HEK293 (cell line): ENCODE measurements around the gene PAK1.
"Not testable (repeated sequence)": the region's sequence is repeated elsewhere in the genome, so short reads cannot be mapped to it uniquely, and the experiment has no call there.

Experiments
- CTCF ChIP-seq: fragments of 450-650 bp; formaldehyde crosslinking; IDR thresholded peaks from 2 replicates; pipeline ENCODE4 v1.5.1; 2016; ENCODE audit warnings: missing biosample characterization, missing genetic modification characterization
- MEIS1 ChIP-seq: sonication (generic); formaldehyde crosslinking; IDR thresholded peaks from 2 replicates; pipeline ENCODE4 v1.8.1; 2022; ENCODE audit warnings: missing genetic modification reagents, mild to moderate bottlenecking, borderline replicate concordance
- ZNF112 ChIP-seq: fragments of 450-650 bp; formaldehyde crosslinking; IDR thresholded peaks from 2 replicates; pipeline ENCODE4 v1.5.0; 2017; ENCODE audit warnings: missing biosample characterization, missing genetic modification characterization
- ZNF350 ChIP-seq: fragments of 450-650 bp; formaldehyde crosslinking; IDR thresholded peaks from 2 replicates; pipeline ENCODE4 v1.5.0; 2017; ENCODE audit warnings: missing biosample characterization, mild to moderate bottlenecking, missing genetic modification characterization
- ZNF433 ChIP-seq: fragments of 450-650 bp; formaldehyde crosslinking; IDR thresholded peaks from 2 replicates; pipeline ENCODE4 v1.5.1; 2016; ENCODE audit warnings: missing biosample characterization, missing genetic modification characterization, low read depth
- TF ChIP-seq, protein P1 (sequence below): fragments of 450-650 bp; formaldehyde crosslinking; IDR thresholded peaks from 2 replicates; pipeline ENCODE4 v1.5.1; 2016; ENCODE audit warnings: missing biosample characterization, missing genetic modification characterization
- TF ChIP-seq, protein P2 (sequence below): IDR thresholded peaks from 2 replicates; pipeline ENCODE4 v1.6.1; 2011; ENCODE audit warnings: mild to moderate bottlenecking, low read depth, low read length, borderline replicate concordance
- TF ChIP-seq, protein P3 (sequence below): fragments of 450-650 bp; formaldehyde crosslinking; IDR thresholded peaks from 2 replicates; pipeline ENCODE4 v1.5.1; 2016; ENCODE audit warnings: missing biosample characterization, missing genetic modification characterization

DNA sequence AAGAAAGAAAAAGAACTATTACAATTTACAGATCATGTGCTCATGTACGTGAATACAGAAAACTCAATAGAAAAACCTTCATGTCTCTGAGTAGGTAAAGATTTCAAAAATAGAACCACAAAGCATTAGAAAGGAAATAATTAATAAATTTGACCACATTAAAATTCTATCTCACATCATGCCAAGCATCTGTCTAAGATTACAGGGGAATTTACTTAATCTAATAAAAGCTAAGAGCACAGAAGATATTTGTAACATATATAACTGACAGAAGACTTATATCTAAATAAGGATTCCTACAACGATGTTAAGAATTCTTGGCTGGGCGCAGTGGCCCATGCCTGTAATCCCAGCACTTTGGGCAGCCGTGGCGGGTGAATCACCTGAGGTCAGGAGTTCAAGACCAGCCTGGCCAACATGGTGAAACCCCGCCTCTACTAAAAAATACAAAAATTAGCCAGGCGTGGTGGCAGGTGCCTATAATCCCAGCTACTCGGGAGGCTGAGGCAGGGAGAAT is 88.6 kb downstream of the PAK1 start:
- not testable (repeated sequence) for TF ChIP-seq ZNF112; ZNF433 (tag by site-specific recombination); CTCF (tag by site-specific recombination); ZNF350 (tag by site-specific recombination); MEIS1
- TF ChIP-seq, protein P1, sequence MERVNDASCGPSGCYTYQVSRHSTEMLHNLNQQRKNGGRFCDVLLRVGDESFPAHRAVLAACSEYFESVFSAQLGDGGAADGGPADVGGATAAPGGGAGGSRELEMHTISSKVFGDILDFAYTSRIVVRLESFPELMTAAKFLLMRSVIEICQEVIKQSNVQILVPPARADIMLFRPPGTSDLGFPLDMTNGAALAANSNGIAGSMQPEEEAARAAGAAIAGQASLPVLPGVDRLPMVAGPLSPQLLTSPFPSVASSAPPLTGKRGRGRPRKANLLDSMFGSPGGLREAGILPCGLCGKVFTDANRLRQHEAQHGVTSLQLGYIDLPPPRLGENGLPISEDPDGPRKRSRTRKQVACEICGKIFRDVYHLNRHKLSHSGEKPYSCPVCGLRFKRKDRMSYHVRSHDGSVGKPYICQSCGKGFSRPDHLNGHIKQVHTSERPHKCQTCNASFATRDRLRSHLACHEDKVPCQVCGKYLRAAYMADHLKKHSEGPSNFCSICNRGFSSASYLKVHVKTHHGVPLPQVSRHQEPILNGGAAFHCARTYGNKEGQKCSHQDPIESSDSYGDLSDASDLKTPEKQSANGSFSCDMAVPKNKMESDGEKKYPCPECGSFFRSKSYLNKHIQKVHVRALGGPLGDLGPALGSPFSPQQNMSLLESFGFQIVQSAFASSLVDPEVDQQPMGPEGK: not testable (repeated sequence)
- TF ChIP-seq, protein P2, sequence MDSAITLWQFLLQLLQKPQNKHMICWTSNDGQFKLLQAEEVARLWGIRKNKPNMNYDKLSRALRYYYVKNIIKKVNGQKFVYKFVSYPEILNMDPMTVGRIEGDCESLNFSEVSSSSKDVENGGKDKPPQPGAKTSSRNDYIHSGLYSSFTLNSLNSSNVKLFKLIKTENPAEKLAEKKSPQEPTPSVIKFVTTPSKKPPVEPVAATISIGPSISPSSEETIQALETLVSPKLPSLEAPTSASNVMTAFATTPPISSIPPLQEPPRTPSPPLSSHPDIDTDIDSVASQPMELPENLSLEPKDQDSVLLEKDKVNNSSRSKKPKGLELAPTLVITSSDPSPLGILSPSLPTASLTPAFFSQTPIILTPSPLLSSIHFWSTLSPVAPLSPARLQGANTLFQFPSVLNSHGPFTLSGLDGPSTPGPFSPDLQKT: not testable (repeated sequence)
- TF ChIP-seq, protein P3, sequence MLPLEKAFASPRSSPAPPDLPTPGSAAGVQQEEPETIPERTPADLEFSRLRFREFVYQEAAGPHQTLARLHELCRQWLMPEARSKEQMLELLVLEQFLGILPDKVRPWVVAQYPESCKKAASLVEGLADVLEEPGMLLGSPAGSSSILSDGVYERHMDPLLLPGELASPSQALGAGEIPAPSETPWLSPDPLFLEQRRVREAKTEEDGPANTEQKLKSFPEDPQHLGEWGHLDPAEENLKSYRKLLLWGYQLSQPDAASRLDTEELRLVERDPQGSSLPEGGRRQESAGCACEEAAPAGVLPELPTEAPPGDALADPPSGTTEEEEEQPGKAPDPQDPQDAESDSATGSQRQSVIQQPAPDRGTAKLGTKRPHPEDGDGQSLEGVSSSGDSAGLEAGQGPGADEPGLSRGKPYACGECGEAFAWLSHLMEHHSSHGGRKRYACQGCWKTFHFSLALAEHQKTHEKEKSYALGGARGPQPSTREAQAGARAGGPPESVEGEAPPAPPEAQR (tag by site-specific recombination): not testable (repeated sequence)
